Mucosa of descending colon (tissue), 3 donors: ENCODE measurements around the gene MPZL2. TPM values are rescaled to one million over a fixed set of nuclear protein-coding genes. Genes with fewer than 3 reads are reported as not detected.

ENCODE experiments used
- ATAC-seq: fragments of 200-7000 bp; cut with Tn5 transposase; one replicate; pipeline ENCODE4 v1.9.1; 2020; ENCODE audit warnings: mild to moderate bottlenecking, moderate library complexity
- DNase-seq, 3 donors: peaks; one replicate each; pipeline ENCODE4 v3.0.0-alpha.2; 2020
- H3K36me3 ChIP-seq: fragments of 200-600 bp; one replicate; pipeline ENCODE4 v1.8.0; 2021; ENCODE audit warnings: low read depth, mild to moderate bottlenecking
- H3K4me1 ChIP-seq: fragments of 200-600 bp; one replicate; pipeline ENCODE4 v1.8.0; 2021; ENCODE audit warnings: low read depth, mild to moderate bottlenecking
- H3K4me3 ChIP-seq: fragments of 200-600 bp; one replicate; pipeline ENCODE4 v1.8.0; 2021; ENCODE audit warnings: mild to moderate bottlenecking
- H3K9me3 ChIP-seq: fragments of 200-600 bp; one replicate; pipeline ENCODE4 v1.8.0; 2021; ENCODE audit warnings: mild to moderate bottlenecking
- CTCF ChIP-seq: fragments of 200-600 bp; IDR thresholded peaks from one replicate; pipeline ENCODE4 v1.8.0; 2022; ENCODE audit warnings: antibody characterized with exemption, mild to moderate bottlenecking
- intact Hi-C, 2 donors: fragments of 100-400 bp; cut with DNase I in 1 of 2; cut with micrococcal nuclease in 1 of 2; formaldehyde crosslinking; loops; one replicate each; pipeline versions ENCODE4 v1.11.0 to v1.11.1; 2022; cut with DNase I, micrococcal nuclease
- total RNA-seq, 3 donors: library from RNA; stranded (reverse); fragmentation: NEBNext Ultra II Directional in 2 of 3; extraction: Animal tissue kit (Norgen Biotek cat#: 25700) in 2 of 3; gene quantifications; one replicate each; pipeline versions ENCODE4 v1.2.1 to v1.2.4, GENCODE V29; 2021 to 2023
- donor health status: DM: no; HTN: no; CAD: no; lungs with moderate emphysema.
- donor health status: DM: no; HTN: no; CAD: no.
- donor health status: DM: no; HTN: yes; CAD: no.

The MPZL2 gene
- total RNA-seq, 3 donors from 2014 or later: 34.4 to 83.1 (median 72.4) TPM

- H3K4me1 ChIP-seq: peaks cover 25% of the 10 kb centered on the region
- no peaks in the 10 kb centered on the region for H3K9me3 ChIP-seq
- H3K4me3 ChIP-seq: no peak overlapping the region
- H3K36me3 ChIP-seq: no peaks in the 10 kb centered on the region
- DNase-seq (no peak), ATAC-seq (no peak)
- TF ChIP-seq CTCF: no peak
- intact Hi-C loops: no loop called here
Observed at GRCh38 chr11:118243993-118244762, 19.9 kb downstream of the MPZL2 start.

- intact Hi-C loops: no loop called here
Observed at GRCh38 chr11:118243161-118243560, 20.9 kb downstream of the MPZL2 start.

GRCh38 chr11:118241764-118242098 is 22.4 kb downstream of the MPZL2 start:
- ATAC-seq: no peak
- Histone ChIP-seq H3K36me3 (no peaks in the 10 kb centered on the region), H3K4me3 (no peak overlapping the region), H3K9me3 (no peaks in the 10 kb centered on the region), H3K4me1 (peaks cover 21% of the 10 kb centered on the region)
- intact Hi-C loops: no loop called here
- no peak for DNase-seq
- no peak for TF ChIP-seq CTCF

More at GRCh38 chr11:118243161-118243560, 20.9 kb downstream of the MPZL2 start:
- no peak overlapping the region for H3K4me3 ChIP-seq
- DNase-seq (no peak), ATAC-seq (no peak)
- peaks cover 28% of the 10 kb centered on the region for H3K4me1 ChIP-seq
- no peaks in the 10 kb centered on the region for H3K9me3 ChIP-seq
- TF ChIP-seq CTCF: no peak
- no peaks in the 10 kb centered on the region for H3K36me3 ChIP-seq

- H3K9me3 ChIP-seq: no peaks in the 10 kb centered on the region
- H3K4me3 ChIP-seq: no peak overlapping the region
- no peaks in the 10 kb centered on the region for H3K36me3 ChIP-seq
- no peak for TF ChIP-seq CTCF
- ATAC-seq (peak; percentile 90), DNase-seq (peak in 2 of 3 donors; percentile 49 to 59)
- peaks cover 16% of the 10 kb centered on the region for H3K4me1 ChIP-seq
- intact Hi-C loops: no loop called here
Observed at GRCh38 chr11:118240999-118241763, 22.9 kb downstream of the MPZL2 start.

- Histone ChIP-seq H3K36me3 (no peaks in the 10 kb centered on the region), H3K9me3 (no peaks in the 10 kb centered on the region), H3K4me3 (no peak overlapping the region), H3K4me1 (peaks cover 14% of the 10 kb centered on the region)
- ATAC-seq (peak; percentile 70), DNase-seq (peak in 1 of 3 donors; percentile 53)
- no peak for TF ChIP-seq CTCF
- intact Hi-C loops: no loop called here
Observed at GRCh38 chr11:118239509-118240205, 24.4 kb downstream of the MPZL2 start.
